HuH-7 (cell line): ENCODE measurements around the gene SLC7A14.

Experiments
- DNase-seq: peaks from one replicate; pipeline ENCODE4 v3.0.0; 2011; ENCODE audit warnings: low spot score

SLC7A14 gene

DNA sequence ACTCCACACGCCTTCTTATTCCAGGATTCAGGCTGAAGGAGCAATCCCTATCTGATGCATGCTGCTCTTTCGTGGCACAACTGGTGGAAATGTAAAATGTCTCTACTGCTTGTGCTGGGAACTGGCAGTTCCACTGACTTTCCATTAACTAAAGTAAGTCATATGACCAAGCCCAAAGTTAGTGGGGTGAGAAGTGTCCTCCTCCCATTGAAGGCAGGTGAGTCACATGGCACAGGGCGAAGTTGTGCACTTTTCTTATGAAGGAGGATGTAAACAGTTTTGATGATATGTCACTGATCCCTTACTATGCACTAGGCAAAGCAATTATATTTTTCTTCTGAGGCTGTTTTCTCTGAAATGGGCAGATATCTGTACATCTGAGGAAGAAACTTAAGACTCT is 51.6 kb downstream of the SLC7A14 start:
- no peak for DNase-seq

- DNase-seq = no peak
Measured at GRCh38 chr3:170532573-170532972, 53.3 kb downstream of the SLC7A14 start.

DNA sequence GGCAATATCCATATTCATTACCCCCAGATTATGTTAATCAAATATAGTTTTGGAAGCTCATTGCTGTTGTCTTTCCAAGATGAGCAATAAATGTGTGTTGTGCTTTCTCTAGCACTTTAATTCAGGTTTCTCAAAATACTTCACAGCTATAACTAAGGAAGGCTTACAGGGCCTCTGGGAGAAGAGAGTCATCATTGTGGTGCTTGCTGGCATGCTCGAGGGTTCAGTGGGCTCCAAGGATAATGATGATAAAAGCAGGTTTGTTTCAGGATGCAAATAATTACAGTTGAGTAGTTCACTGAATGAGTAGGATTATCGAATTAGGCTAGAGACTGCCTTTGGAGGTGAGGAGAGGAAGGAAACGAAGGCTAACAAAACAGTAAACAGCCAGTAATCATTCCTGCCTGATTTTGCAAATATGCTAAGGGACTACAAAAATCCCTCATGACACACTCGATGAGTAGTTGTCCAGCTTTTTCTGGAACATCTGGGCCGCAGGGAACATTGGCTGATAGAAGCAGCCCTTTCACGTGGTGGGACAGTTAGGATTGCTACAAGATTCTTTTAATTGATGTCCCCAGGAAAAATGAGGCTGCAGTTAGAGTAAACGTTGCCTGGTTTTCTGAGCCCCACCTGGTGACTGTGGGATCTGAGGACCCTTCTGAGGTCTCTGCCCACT is 54.1 kb downstream of the SLC7A14 start:
- DNase-seq = no peak

- no peak for DNase-seq
Measured at GRCh38 chr3:170531054-170531453, 54.8 kb downstream of the SLC7A14 start.

DNA sequence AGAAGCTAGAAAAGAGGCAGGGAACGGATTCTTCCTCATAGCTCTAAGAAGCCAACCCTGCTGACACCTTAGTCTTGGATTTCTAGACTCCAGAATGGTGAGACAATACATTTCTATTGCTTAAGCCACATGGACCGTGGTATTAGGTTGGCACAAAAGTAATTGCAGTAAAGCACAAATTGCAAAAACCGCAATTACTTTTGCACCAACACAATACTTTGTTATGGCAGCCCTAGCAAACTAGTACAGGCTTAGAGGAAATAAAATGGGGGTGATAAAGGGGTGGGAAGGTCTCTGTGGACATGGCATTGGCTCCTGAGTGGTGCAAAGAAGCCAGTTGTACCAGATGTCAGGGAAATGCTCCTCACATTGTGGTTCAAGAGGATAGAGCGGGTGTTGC is 56.0 kb downstream of the SLC7A14 start:
- DNase-seq = no peak

DNA sequence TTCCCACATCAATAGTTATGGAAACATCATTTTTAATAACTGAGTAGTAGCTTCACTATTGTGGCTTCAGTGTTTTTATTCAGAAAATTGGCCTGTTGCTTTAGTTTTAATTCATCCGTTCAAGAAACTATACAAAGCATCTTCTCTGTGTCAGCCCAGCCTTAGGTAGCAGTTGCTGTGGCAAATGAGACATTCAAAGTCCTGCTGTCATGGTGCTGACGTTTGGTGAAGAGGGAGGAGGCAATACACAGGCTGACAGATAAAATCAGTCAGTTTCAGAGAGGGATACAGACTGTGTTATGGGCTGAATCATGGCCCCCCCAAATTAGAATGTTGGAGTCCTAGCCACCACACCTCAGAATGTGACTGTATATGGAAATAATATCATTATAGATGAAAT is 56.5 kb downstream of the SLC7A14 start:
- DNase-seq = no peak

GRCh38 chr3:170528726-170529125 is 57.1 kb downstream of the SLC7A14 start:
- DNase-seq = no peak

DNA sequence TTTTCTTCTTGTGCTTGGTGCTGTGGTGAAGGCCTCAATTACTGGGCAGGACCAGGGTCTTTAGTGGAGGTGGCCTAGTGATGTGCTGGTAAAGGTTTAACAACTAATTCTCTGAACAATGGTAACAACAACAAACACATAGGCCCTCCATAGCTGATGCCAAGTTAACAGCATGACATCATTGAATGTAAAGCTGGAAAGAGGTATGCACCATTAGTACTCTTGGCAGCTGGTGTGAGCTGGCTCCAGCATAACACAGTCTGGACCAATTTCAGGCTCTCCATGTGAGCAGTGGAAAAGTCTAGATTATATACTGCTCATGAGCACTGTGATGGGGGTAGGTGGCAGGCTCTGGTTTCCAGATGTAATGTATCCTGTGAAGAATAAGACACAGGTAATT is 61.8 kb downstream of the SLC7A14 start:
- DNase-seq = no peak

GRCh38 chr3:170523248-170523647 is 62.6 kb downstream of the SLC7A14 start:
- no peak for DNase-seq

- no peak for DNase-seq
Measured at GRCh38 chr3:170522201-170522600, 63.7 kb downstream of the SLC7A14 start.

DNA sequence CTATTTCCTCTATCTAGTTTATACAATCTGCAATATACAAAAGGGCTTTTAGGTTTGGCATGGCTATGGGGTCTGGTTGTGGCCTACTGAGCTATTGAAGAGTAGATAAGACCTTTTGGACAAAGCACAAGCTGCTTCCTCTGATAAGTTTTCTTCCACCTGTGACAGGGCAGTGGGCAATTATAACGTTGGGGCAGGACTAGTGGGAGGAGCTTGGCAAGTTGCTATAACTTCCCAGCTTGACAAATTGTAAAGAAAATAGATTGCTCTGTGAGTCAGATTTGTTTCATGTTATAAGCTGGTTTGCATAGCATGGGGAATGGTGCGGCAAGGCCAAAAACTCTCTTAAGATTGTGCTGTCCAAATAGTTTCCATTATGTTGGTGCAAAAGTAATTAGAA is 64.9 kb downstream of the SLC7A14 start:
- DNase-seq = no peak

- DNase-seq = no peak
Measured at GRCh38 chr3:170517242-170517945, 68.5 kb downstream of the SLC7A14 start.

GRCh38 chr3:170513642-170514041 is 72.2 kb downstream of the SLC7A14 start:
- no peak for DNase-seq

DNA sequence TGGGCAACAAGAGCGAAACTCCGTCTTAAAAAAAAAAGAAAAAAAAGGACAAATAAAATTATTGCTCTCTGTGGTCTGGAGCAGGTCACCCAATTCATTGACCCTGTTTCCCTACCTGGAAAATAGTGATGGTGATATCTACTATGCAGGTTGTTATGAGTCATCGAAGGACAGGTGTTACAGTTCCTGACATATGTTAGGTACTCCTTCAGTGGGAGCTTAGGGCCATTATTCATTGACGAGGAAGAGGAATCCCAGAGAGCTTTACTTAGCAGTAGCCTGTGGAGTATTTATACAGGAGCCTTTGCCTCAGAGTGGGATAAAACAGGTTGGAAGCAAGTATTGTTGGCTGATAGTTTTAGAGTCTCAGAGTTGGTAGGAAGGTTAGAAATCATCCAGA is 74.5 kb downstream of the SLC7A14 start:
- no peak for DNase-seq

DNA sequence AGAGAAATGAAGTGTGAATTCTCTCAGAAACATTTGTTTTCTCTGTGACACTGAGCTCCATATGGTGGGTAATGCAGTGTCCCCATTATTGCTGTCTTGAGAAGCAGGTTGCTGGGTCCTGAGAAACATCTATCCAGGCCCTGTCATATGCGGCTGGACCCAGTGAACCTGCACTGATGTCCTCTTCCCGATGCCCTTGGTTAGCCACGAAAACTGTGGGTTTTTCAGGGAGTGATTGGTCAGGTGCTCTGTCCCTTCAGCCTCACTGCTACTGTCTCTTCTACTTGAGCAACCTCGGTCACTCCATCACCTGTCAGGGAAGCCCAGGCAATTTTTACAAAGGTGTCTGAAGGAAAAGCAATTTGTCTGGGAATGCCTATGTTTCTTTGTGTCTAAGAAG is 77.0 kb downstream of the SLC7A14 start:
- DNase-seq = no peak

DNA sequence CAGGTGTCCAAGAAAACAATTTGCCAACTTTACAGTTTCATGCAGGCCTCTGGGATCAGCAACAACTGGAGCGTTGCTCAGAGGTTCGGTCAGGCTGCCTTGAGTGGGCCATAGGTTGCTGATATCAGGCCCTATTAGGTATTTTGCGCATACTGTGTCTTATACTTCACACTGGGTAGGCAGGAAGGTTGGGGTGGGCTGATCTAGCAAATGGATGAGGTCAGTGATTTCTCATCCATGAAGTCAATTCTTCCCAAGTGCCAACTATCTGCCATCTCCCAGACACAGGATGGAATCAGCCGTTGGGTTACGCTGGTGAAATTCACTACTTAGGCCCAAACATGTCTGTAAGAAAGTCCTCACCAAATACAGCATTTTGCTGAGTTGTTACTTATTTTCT is 77.6 kb downstream of the SLC7A14 start:
- no peak for DNase-seq

DNA sequence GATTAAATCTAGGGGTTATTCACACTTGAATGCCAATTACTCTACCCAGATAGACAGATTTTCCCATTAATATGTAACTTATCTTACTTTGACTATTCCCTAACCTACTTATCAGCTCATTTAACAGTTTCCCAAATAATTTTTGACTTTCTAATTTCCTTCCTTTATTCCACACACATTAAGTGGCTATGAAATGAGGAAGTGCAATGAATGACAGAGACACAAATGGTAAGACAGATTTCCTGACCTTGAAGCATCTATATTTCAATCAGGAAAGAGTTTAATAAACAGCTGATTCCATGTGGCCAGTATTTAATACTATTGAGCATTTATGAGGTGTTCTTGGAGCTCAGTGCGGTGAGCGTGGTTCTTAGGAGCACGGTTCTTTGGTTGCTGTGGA is 78.8 kb downstream of the SLC7A14 start:
- no peak for DNase-seq

GRCh38 chr3:170506556-170506955 is 79.3 kb downstream of the SLC7A14 start:
- DNase-seq = peak; percentile 56

- no peak for DNase-seq
Measured at GRCh38 chr3:170502297-170502696, 83.6 kb downstream of the SLC7A14 start.

DNA sequence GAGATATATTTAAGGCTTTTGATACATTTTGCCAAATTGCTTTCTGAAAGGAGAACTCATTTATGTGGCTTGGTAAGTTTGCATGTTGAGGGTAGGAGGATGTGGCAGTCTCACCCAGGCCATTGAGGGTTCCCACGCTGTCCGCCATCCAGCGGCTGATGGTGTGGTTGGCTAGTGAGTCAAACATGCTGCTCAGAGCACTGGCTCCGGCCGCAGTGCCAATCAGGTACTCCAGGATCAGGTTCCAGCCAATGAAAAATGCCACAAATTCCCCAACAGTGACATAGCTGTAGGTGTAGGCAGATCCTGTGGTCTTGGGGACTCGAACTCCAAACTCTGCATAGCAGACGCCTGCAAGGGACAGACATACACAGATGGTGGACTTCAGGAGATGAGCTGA is 84.9 kb downstream of the SLC7A14 start:
- no peak for DNase-seq

GRCh38 chr3:170500462-170500861 is 85.4 kb downstream of the SLC7A14 start:
- no peak for DNase-seq

GRCh38 chr3:170499562-170500156 is 86.2 kb downstream of the SLC7A14 start:
- DNase-seq = peak; percentile 86
